B cell (primary cell): ENCODE data around the gene MBNL1. TPM values are rescaled to one million over a fixed set of nuclear protein-coding genes. Genes with fewer than 3 reads are reported as not detected.

ENCODE experiments used
- ATAC-seq: fragments of 200-7000 bp; cut with Tn5 transposase; one replicate; pipeline ENCODE4 v1.10.0; 2021; ENCODE audit warnings: low read depth, mild to moderate bottlenecking, moderate number of reproducible peaks, moderate library complexity
- CTCF ChIA-PET: fragments of 350-600 bp; sonication (Branson Sonifier 250); formaldehyde crosslinking; loops from one replicate; lab custom pipeline; 2021; ENCODE audit warnings: antibody characterized with exemption, inconsistent platforms; lab: Charles Lee
- POLR2A ChIA-PET: fragments of 350-600 bp; sonication (Branson Sonifier 250); formaldehyde crosslinking; loops from one replicate; lab custom pipeline; 2021; ENCODE audit warnings: antibody characterized with exemption; lab: Charles Lee
- DNase-seq: peaks from one replicate; pipeline ENCODE4 v3.0.0; 2013
- H2AFZ ChIP-seq: 2 replicates; pipeline ENCODE4 v1.6.1; 2012; ENCODE audit warnings: mild to moderate bottlenecking, low read depth, low read length; ENCODE audit not compliant: insufficient read depth, poor library complexity, severe bottlenecking
- H3K27ac ChIP-seq, 2 donors: 1 replicate in 1 of 2; 2 replicates in 1 of 2; pipeline ENCODE4 v1.5.1; 2012 to 2013; ENCODE audit warnings: low read length in 2 of 2, mild to moderate bottlenecking in 2 of 2, moderate library complexity in 1 of 2
- H3K27me3 ChIP-seq, 4 experiments: fragments of 200-600 bp in 1 of 4; sonication (generic) in 1 of 4; replicated peaks in 1 of 4; 1 replicate in 2 of 4; 2 replicates in 2 of 4; pipeline versions ENCODE4 v1.6.1 to v1.7.0; 2013 to 2016; ENCODE audit warnings: low read length in 3 of 4, mild to moderate bottlenecking in 2 of 4, mixed read lengths in 1 of 4, moderate library complexity in 1 of 4; ENCODE audit not compliant: insufficient read depth in 4 of 4, control insufficient read depth in 3 of 4; ENCODE audit errors: control extremely low read depth in 1 of 4
- H3K36me3 ChIP-seq, 2 experiments: replicated peaks in 1 of 2; 1 replicate in 1 of 2; 2 replicates in 1 of 2; pipeline versions ENCODE4 v1.6.1 to v1.7.1; 2013; ENCODE audit warnings: low read length in 1 of 2; ENCODE audit not compliant: insufficient read depth in 2 of 2, control insufficient read depth in 1 of 2; ENCODE audit errors: control extremely low read depth in 1 of 2, extremely low read depth in 1 of 2
- H3K4me1 ChIP-seq, 2 donors: fragments of 200-600 bp in 1 of 2; sonication (generic) in 1 of 2; 1 replicate in 1 of 2; 2 replicates in 1 of 2; pipeline versions ENCODE4 v1.5.1 to v1.6.1; 2013 to 2017; ENCODE audit warnings: low read length in 2 of 2; ENCODE audit not compliant: control insufficient read depth in 2 of 2, insufficient read depth in 2 of 2
- H3K4me2 ChIP-seq: replicated peaks from 2 replicates; pipeline ENCODE3; 2012; ENCODE audit warnings: mild to moderate bottlenecking, low read depth, low read length; ENCODE audit not compliant: poor library complexity, severe bottlenecking
- H3K4me3 ChIP-seq, 5 experiments: fragments of 200-600 bp in 1 of 5; sonication (generic) in 1 of 5; 1 replicate in 3 of 5; 2 replicates in 2 of 5; pipeline versions ENCODE4 v1.5.1 to v1.7.0; 2011 to 2016; ENCODE audit warnings: low read length in 4 of 5, mild to moderate bottlenecking in 4 of 5, low read depth in 2 of 5, control low read depth in 1 of 5, moderate library complexity in 1 of 5; ENCODE audit not compliant: insufficient read depth in 1 of 5; ENCODE audit errors: control extremely low read depth in 1 of 5, extremely low read depth in 1 of 5
- H3K79me2 ChIP-seq: fragments of 200-600 bp; sonication (generic); one replicate; pipeline ENCODE4 v1.6.0; 2016; ENCODE audit warnings: low read length; ENCODE audit not compliant: control insufficient read depth, insufficient read depth
- H3K9ac ChIP-seq: fragments of 200-600 bp; sonication (generic); 2 replicates; pipeline ENCODE4 v1.6.1; 2017; ENCODE audit warnings: mild to moderate bottlenecking, low read length, moderate library complexity
- H3K9me3 ChIP-seq, 3 donors: one replicate each; pipeline versions ENCODE4 v1.6.1 to v1.7.1; 2013; ENCODE audit warnings: low read length in 2 of 3; ENCODE audit not compliant: control insufficient read depth in 2 of 3, insufficient read depth in 1 of 3; ENCODE audit errors: control extremely low read depth in 1 of 3
- H4K20me1 ChIP-seq: 2 replicates; pipeline ENCODE4 v1.6.0; 2012; ENCODE audit warnings: mild to moderate bottlenecking, low read length; ENCODE audit not compliant: insufficient read depth, control insufficient read depth, poor library complexity, severe bottlenecking
- H3K27ac Mint-ChIP-seq: one replicate; pipeline ENCODE4 v1.8.0; 2021; ENCODE audit warnings: mixed read lengths
- H3K27me3 Mint-ChIP-seq: one replicate; pipeline ENCODE4 v1.8.0; 2021; ENCODE audit warnings: mixed read lengths
- H3K4me1 Mint-ChIP-seq: one replicate; pipeline ENCODE4 v1.8.0; 2021; ENCODE audit warnings: mixed read lengths
- H3K4me3 Mint-ChIP-seq: one replicate; pipeline ENCODE4 v1.8.0; 2021; ENCODE audit warnings: mixed read lengths
- H3K9me3 Mint-ChIP-seq: one replicate; pipeline ENCODE4 v1.8.0; 2022; ENCODE audit warnings: mixed read lengths; ENCODE audit not compliant: insufficient read depth
- EZH2 ChIP-seq: IDR thresholded peaks from 2 replicates; pipeline ENCODE4 v1.6.1; 2012; ENCODE audit warnings: borderline replicate concordance, low read depth, mild to moderate bottlenecking, moderate library complexity, low read length; ENCODE audit not compliant: insufficient read depth, poor library complexity, severe bottlenecking
- WGBS: methylation state at CpG from one replicate; pipeline ENCODE4 v1.1.5; 2013; ENCODE audit warnings: missing lambda C conversion rate; ENCODE audit not compliant: insufficient coverage; 5-methylcytosine and 5-hydroxymethylcytosine counted together
- intact Hi-C: fragments of 100-400 bp; cut with micrococcal nuclease; formaldehyde crosslinking; loops from one replicate; pipeline ENCODE4 v1.10.0; 2022
- polyA plus RNA-seq: library from polyadenylated mRNA; depleted of rRNA; stranded (reverse); fragments of >200 nt; gene quantifications from 2 replicates; pipeline ENCODE4 v1.2.3, GENCODE V29; 2012
- total RNA-seq, 2 donors: library from RNA; stranded (reverse); fragments of 120-200 nt in 1 of 2; gene quantifications; 1 replicate in 1 of 2; 2 replicates in 1 of 2; pipeline versions ENCODE4 v1.2.3 to v1.2.4, GENCODE V29; 2013 to 2022
- TF ChIP-seq, protein P1 (sequence below): fragments of 200-600 bp; IDR thresholded peaks from one replicate; pipeline ENCODE4 v1.8.0; 2022; ENCODE audit warnings: antibody characterized with exemption, mild to moderate bottlenecking

The MBNL1 gene
- total and polyA plus RNA-seq, 2 donors (not counting 1 experiment from before 2014, with no cell fraction given) = 195 to 505 TPM

DNA sequence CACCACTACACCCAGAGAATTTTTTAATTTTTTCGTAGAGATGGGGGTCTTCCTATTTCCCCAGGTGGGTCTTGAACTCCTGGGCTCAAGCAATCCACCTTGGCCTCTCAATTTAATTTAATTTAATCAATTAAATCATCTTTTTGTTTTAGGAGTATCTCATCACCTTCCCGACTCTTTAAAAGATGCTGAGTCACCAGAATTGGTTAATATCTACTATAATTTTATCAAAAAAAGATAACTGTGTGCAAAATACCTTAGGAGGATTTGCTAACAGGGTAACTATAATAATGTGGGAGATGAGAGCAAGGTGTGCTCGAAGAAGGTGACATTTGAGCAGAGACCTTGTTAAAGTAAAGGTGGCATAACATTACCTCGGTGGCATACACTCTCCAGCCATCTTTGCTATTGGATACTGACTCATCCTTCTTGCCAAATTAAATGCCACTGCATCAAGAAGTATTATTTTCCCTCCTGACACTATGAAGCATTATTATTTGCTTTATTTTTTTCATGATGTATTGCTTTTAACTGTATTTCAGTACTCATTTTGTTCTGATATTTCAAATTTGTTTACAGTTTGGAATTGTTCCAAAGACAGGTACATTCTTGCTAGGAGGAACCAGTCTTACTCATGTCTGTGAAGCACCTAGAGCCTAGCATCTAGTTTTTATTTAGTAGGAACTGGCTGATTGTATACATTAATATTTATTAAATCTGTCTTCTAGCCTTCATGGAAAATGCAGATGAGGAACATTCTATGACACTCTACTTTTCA is 200.7 kb downstream of the MBNL1 start:
- Histone ChIP-seq H3K9ac (no peak overlapping the region), H3K4me1 (peaks cover 12 to 14% of the 10 kb centered on the region in 2 donors), H4K20me1 (no peaks in the 10 kb centered on the region), H2AFZ (no peak overlapping the region), H3K79me2 (no peaks in the 10 kb centered on the region), H3K27me3 (no peaks in the 10 kb centered on the region), H3K27ac (peak overlapping the region in 1 of 2 donors; percentile 33), H3K4me2 (no peak overlapping the region), H3K4me3 (no peak overlapping the region), H3K36me3 (peaks cover 14 to 15% of the 10 kb centered on the region in 2 experiments), H3K9me3 (no peaks in the 10 kb centered on the region)
- Mint-ChIP-seq H3K4me3 (no peak overlapping the region), H3K4me1 (peaks cover 19% of the 10 kb centered on the region), H3K9me3 (no peaks in the 10 kb centered on the region), H3K27me3 (no peaks in the 10 kb centered on the region), H3K27ac (peak overlapping the region; percentile 1)
- TF ChIP-seq EZH2 = no peak
- TF ChIP-seq, protein P1, sequence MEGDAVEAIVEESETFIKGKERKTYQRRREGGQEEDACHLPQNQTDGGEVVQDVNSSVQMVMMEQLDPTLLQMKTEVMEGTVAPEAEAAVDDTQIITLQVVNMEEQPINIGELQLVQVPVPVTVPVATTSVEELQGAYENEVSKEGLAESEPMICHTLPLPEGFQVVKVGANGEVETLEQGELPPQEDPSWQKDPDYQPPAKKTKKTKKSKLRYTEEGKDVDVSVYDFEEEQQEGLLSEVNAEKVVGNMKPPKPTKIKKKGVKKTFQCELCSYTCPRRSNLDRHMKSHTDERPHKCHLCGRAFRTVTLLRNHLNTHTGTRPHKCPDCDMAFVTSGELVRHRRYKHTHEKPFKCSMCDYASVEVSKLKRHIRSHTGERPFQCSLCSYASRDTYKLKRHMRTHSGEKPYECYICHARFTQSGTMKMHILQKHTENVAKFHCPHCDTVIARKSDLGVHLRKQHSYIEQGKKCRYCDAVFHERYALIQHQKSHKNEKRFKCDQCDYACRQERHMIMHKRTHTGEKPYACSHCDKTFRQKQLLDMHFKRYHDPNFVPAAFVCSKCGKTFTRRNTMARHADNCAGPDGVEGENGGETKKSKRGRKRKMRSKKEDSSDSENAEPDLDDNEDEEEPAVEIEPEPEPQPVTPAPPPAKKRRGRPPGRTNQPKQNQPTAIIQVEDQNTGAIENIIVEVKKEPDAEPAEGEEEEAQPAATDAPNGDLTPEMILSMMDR = no peak
- ATAC-seq (no peak), DNase-seq (no peak)
- ChIA-PET POLR2A (no interaction called here), CTCF (no interaction called here)
- WGBS = no CpG with 5 or more reads among the region's 4 CpGs
- intact Hi-C loops = no loop called here

DNA sequence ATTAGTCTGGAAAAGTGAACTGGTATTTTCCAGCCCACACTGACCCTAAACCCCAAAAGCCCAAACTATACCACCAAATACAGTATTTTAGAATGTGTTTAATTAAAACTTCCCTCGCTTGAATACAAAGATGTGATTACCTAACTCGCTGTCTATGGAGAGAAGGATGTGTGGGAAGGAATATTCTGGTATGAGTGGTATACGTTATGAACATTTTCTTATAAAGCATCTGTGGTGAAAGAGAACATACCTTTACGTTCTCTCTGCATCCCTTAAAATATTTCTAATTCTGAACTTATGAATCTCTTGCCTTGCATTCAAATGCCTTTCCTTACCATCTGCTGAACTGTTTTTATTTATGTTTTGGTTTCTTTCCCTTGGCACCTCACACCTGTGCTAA is 201.4 kb downstream of the MBNL1 start:
- no peaks in the 10 kb centered on the region for H3K9me3 ChIP-seq
- no peak overlapping the region for H3K4me2 ChIP-seq
- ATAC-seq (no peak), DNase-seq (no peak)
- H3K27me3 Mint-ChIP-seq = no peaks in the 10 kb centered on the region
- H3K9me3 Mint-ChIP-seq = no peaks in the 10 kb centered on the region
- WGBS = no CpG with 5 or more reads among the region's 4 CpGs
- intact Hi-C loops = no loop called here
- H3K4me3 Mint-ChIP-seq = no peak overlapping the region
- CTCF ChIA-PET = interaction anchor here (1.1 kb wide), 1 partner anchor 47 kb away, joined by 3 read pairs; no protein-coding TSS in a partner anchor
- H3K27ac Mint-ChIP-seq = peak overlapping the region; percentile 1
- H3K36me3 ChIP-seq = peaks cover 7 to 11% of the 10 kb centered on the region in 2 experiments
- peaks cover 12 to 14% of the 10 kb centered on the region in 2 donors for H3K4me1 ChIP-seq
- H3K27ac ChIP-seq = peak overlapping the region in 1 of 2 donors; percentile 20
- H2AFZ ChIP-seq = no peak overlapping the region
- H3K4me1 Mint-ChIP-seq = peaks cover 19% of the 10 kb centered on the region
- no peak overlapping the region for H3K4me3 ChIP-seq
- no peak overlapping the region for H3K9ac ChIP-seq
- TF ChIP-seq, protein P1 = no peak
- TF ChIP-seq EZH2 = no peak
- POLR2A ChIA-PET = interaction anchor here (0.6 kb wide), 1 partner anchor 48 kb away, joined by 5 read pairs; no protein-coding TSS in a partner anchor
- no peaks in the 10 kb centered on the region for H3K27me3 ChIP-seq
- no peaks in the 10 kb centered on the region for H3K79me2 ChIP-seq
- H4K20me1 ChIP-seq = no peaks in the 10 kb centered on the region
